NB4 (cell line): Measurements from ENCODE around the gene SLC1A5.
A peak's percentile ranks its signal among the peaks of the same experiment; 100 is the strongest.

Source experiments
- DNase-seq: peaks from one replicate; pipeline ENCODE4 v3.0.0; 2010; ENCODE audit warnings: low read depth
- H3K4me3 ChIP-seq: one replicate; pipeline ENCODE4 v1.5.1; 2011; ENCODE audit warnings: mild to moderate bottlenecking, low read depth, low read length, moderate library complexity
- MYC ChIP-seq: IDR thresholded peaks from 2 replicates; pipeline ENCODE4 v1.6.1; 2011; ENCODE audit warnings: low read depth, low read length
- POLR2A ChIP-seq: IDR thresholded peaks from 2 replicates; pipeline ENCODE4 v1.6.1; 2011; ENCODE audit warnings: mild to moderate bottlenecking; ENCODE audit not compliant: insufficient read length; ENCODE audit errors: extremely low read depth
- TF ChIP-seq, protein P1 (sequence below): IDR thresholded peaks from 2 replicates; pipeline ENCODE4 v1.6.1; 2011; ENCODE audit warnings: low read depth, low read length
- TF ChIP-seq, protein P2 (sequence below): IDR thresholded peaks from one replicate; pipeline ENCODE4 v1.5.1; 2012; ENCODE audit warnings: low read depth, low read length

The SLC1A5 gene

GRCh38 chr19:46788968-46789338 lies 559 bp upstream of the SLC1A5 start:
- H3K4me3 ChIP-seq, result no peak overlapping the region
- no peak for DNase-seq
- TF ChIP-seq, protein P1, sequence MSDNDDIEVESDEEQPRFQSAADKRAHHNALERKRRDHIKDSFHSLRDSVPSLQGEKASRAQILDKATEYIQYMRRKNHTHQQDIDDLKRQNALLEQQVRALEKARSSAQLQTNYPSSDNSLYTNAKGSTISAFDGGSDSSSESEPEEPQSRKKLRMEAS, result no peak
- TF ChIP-seq POLR2A (no peak), MYC (no peak)
- TF ChIP-seq, protein P2, sequence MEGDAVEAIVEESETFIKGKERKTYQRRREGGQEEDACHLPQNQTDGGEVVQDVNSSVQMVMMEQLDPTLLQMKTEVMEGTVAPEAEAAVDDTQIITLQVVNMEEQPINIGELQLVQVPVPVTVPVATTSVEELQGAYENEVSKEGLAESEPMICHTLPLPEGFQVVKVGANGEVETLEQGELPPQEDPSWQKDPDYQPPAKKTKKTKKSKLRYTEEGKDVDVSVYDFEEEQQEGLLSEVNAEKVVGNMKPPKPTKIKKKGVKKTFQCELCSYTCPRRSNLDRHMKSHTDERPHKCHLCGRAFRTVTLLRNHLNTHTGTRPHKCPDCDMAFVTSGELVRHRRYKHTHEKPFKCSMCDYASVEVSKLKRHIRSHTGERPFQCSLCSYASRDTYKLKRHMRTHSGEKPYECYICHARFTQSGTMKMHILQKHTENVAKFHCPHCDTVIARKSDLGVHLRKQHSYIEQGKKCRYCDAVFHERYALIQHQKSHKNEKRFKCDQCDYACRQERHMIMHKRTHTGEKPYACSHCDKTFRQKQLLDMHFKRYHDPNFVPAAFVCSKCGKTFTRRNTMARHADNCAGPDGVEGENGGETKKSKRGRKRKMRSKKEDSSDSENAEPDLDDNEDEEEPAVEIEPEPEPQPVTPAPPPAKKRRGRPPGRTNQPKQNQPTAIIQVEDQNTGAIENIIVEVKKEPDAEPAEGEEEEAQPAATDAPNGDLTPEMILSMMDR, result no peak

DNA sequence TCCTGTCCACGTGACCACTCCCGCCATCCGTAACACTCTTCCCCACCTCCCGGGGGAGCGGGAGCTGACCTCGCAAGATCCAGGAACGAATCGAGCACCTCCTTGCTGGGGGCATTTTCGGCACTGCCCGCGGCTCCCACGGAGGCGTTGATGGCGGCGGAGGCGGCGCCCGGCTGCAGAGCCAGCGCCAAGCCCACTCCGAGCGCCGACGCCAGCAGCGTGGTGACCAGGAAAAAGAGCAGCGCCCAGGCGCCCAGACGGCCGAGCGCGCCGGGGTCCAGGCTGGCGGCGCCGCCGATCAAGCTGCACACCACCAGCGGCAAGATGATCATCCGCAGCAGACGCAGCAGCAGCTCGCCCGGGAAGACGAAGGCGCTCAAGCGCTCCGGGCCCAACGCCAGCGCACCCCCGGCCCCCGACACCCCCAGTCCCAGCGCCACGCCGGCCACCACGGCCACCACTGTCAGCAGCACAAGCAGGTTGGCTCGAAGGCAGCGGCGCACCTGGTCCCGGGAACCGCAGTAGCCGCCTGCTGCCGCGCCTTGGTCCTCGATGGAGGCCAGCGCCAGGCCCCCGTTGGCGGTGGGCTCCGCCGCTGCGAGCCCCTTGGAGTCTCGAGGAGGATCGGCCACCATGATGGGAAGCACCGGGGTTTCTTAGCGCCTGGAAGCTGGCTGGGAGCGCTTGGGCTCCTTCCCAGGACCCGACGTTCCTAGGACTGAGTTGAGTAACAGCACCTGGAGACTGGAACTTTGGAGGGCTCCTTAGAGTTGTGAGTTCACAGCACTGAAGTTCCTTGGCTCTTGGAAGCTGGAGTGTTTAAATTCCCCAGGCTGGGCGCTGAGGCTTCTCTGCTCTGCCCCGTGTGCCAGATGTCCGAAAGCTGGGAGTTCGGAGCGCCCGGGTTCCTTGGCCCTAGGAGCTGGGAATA lies 798 bp downstream of the SLC1A5 start:
- peak; percentile 94 for DNase-seq
- peak; percentile 12 for TF ChIP-seq POLR2A
- TF ChIP-seq MYC, result peak; percentile 92
- TF ChIP-seq, protein P1, result peak; percentile 91
- TF ChIP-seq, protein P2, result no peak
- H3K4me3 ChIP-seq, result peak overlapping the region; percentile 78

DNA sequence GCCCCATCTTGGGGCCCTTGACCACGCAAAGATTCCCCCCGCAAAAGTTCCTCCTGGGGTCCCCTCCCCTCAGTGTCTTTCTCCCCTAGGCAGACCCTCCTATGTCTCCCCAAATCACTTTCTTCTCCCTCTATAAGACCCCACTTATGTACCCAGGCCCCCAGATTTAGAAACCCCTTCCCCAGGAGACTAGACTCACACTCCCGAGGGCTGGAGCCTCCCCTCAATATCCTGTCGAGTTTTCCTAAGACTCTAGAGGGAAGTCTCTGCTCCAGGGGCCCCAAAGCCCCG lies 1.4 kb downstream of the SLC1A5 start:
- peak overlapping the region; percentile 78 for H3K4me3 ChIP-seq
- no peak for DNase-seq
- TF ChIP-seq, protein P1, result no peak
- TF ChIP-seq, protein P2, result no peak
- no peak for TF ChIP-seq POLR2A
- TF ChIP-seq MYC, result no peak

DNA sequence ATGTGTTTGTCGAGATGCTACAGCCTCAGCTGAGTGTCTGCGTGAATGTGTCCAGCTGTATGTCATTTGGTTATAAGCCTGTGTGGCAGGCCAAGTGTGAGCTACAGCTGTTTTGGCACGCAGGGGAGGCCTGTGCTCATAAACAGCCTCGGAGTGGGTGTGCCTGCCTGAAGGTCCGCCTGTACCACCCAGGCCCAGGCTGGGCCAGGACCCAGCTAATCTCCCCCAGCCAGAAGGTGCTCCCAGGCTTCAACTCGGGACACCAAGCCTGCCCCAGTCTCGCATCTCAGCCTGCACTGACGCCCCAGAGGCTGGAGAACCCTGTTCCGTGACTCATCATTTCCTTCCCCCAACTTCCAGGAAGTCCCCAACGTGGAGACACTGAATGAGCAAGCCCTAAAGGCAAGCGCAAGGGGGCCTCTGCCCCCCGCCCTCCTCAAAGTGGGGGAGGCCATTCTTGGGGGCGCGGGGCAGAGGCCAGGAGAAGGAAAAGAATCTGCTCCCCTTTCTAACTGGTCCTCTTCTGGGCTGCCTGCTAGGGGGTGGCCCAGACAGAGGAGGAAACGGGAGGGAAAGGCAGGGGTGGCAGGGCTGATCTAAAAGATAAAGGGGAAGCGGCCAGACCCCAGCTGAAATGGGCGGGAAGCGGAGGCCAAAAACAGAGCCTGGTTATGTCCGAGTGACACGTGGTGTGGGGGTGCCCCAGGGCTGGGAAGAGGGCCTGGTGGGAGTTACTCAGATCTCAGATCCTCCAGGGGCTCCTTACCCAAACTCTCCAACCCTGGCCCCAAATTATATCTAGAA lies 2.0 kb downstream of the SLC1A5 start:
- H3K4me3 ChIP-seq, result peak overlapping the region; percentile 78
- TF ChIP-seq, protein P2, result peak; percentile 25
- TF ChIP-seq POLR2A (peak; percentile 61), MYC (peak; percentile 97)
- TF ChIP-seq, protein P1, result peak; percentile 99
- peak; percentile 100 for DNase-seq

GRCh38 chr19:46785980-46786235 lies 2.5 kb downstream of the SLC1A5 start:
- no peak for DNase-seq
- H3K4me3 ChIP-seq, result peak overlapping the region; percentile 78
- no peak for TF ChIP-seq MYC
- TF ChIP-seq, protein P1, result no peak
- TF ChIP-seq, protein P2, result no peak
- no peak for TF ChIP-seq POLR2A
